ENCODE data around the gene OPRL1.
A peak's percentile ranks its signal among the peaks of the same experiment; 100 is the strongest.
"Not testable (repeated sequence)": the region's sequence is repeated elsewhere in the genome, so short reads cannot be mapped to it uniquely, and the experiment has no call there.

OPRL1 gene

DNA sequence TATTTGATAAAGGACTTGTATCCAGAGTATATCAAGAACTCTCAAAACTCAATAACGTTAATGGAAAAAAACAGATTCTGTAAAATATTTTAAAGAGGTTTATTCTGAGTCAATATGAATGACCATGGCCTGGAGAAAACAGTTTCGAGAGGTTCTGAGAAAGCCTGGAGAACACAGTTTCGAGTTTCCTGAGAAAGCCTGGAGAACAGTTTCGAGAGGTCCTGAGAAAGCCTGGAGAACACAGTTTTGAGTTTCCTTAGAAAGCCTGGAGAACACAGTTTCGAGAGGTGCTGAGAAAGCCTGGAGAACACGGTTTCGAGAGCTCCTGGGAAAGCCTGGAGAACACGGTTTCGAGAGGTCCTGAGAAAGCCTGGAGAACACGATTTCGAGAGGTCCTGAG is 43.0 kb downstream of the OPRL1 start:
- DNase-seq, result not testable (repeated sequence)

DNA sequence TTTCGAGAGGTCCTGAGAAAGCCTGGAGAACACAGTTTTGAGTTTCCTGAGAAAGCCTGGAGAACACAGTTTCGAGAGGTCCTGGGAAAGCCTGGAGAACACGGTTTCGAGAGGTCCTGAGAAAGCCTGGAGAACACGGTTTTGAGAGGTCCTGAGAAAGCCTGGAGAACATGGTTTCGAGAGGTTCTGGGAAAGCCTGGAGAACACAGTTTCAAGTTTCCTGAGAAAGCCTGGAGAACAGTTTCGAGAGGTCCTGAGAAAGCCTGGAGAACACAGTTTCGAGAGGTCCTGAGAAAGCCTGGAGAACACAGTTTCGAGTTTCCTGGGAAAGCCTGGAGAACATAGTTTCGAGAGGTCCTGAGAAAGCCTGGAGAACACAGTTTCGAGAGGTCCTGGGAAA is 43.6 kb downstream of the OPRL1 start:
- not testable (repeated sequence) for DNase-seq

DNA sequence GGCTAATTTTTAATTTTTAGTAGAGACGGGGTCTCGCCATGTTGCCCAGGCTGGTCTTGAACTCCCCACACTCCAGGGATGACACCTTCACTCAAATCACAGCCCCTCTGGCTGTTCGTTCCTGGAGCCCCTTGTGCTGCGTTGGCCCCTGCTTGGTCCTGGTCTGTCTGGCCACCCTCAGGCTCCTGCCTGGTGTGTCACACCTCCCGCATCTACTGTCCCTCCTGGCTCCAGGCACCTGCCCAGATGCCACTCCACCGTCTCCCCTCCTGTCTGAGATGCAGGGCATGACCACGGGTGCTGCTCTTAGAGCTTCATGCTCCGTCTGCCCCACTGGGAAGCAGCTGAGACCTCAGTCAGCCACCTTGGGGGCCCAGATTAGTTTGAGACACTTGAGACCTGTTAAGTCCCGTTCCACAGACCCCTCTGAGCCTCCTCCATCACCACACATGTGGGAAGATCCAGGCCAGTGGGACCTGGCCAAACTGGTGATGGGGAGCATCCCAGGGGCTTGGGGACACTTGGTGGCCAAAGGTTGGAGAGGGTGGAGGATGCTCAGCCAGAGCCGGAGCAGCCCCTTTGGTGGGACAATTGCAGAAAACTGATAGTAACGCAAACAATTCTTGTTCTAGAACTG is 49.4 kb downstream of the OPRL1 start:
- no peak for DNase-seq

DNA sequence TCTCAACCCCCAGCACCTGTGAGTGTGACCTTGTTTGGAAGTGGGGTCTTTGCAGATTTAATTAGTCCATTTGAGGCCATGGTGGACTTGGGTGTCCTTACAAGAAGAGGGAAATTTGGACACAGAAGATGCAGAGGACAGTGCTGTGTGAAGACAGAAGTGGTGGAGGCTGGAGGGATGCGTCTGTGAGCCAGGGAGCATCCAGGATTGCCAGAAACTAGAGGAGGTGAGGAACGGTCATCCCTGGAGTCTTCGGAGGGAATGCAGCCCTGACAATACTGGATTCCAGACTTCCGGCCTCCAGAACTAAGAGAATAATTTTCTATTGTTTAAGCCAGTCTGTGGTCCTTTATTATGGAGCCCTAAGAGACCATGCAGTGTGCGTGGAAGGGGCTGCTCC is 50.4 kb downstream of the OPRL1 start:
- DNase-seq, result no peak

DNA sequence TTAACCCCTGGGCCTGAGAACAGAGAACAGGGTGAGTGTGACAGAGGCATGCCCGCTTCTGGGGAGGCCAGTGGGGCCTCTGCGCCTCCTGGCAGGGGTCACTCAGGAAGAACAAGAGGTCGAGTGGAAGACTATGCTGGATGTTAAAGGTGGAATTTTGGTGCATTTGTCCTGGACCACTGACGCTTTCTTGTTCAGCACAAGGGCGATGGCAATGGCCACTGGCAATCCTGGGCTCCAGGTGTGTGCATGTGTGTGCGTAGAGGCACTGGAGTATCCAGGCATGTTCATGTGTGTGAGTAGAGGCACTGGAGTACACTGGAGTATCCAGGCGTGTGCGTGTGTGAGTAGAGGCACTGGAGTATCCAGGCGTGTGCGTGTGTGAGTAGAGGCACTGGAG is 51.0 kb downstream of the OPRL1 start:
- DNase-seq, result no peak

DNA sequence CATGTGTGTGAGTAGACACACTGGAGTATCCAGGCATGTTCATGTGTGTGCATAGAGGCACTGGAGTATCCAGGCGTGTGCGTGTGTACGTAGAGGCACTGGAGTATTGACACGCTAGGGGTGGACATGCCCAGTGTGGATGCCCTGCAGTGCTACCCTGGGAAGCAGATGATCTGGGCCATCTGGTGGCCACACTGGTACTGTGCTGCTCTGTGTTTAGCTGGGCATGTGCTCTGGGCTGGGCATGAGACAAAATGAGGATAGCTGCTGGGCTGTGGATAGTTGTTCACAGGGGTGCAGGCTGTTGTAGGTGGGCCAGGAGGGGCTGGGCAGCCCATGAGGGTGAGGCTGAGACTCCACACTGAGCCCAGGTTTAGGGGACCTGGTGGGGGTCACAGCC is 51.5 kb downstream of the OPRL1 start:
- peak in 1 of 2 experiments; percentile 24 for DNase-seq

DNA sequence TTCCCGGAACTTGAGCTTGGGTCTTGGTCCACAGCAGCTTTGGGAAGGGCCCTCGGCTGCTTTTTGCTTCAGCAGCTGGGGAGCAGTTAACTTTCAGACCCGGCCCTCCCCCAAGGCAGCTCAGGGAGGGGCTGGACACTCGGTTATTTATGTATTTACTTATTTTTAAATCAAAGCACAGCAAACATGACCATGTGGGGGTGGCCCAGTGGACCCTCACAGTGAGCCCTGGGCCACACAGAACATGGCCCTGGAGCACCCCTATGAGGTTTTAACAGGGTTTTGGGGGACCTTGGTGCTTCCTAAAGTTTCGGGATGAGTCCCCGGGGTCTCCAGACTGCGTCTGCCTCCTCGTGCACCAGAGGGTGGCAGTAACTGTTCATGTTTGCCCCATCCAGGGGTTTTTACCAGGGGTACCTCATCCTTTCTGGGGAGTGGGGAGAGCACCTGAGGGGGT is 54.1 kb downstream of the OPRL1 start:
- DNase-seq, result peak in 1 of 2 experiments; percentile 36

DNA sequence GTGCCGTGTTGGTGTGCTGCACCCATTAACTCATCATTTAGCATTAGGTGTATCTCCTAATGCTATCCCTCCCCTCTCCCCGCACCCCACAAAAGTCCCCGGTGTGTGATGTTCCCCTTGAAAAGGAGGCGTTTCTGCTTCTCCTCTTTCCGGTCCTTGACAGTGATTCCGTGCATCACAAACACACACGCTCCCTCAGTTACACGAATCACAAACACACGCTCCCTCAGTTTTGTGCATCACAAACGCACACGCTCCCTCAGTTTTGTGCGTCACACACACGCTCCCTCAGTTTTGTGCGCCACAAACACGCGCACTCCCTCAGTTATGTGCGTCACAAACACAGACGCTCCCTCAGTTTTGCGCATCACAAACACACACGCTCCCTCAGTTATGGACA is 54.9 kb downstream of the OPRL1 start:
- DNase-seq, result not testable (repeated sequence)

DNA sequence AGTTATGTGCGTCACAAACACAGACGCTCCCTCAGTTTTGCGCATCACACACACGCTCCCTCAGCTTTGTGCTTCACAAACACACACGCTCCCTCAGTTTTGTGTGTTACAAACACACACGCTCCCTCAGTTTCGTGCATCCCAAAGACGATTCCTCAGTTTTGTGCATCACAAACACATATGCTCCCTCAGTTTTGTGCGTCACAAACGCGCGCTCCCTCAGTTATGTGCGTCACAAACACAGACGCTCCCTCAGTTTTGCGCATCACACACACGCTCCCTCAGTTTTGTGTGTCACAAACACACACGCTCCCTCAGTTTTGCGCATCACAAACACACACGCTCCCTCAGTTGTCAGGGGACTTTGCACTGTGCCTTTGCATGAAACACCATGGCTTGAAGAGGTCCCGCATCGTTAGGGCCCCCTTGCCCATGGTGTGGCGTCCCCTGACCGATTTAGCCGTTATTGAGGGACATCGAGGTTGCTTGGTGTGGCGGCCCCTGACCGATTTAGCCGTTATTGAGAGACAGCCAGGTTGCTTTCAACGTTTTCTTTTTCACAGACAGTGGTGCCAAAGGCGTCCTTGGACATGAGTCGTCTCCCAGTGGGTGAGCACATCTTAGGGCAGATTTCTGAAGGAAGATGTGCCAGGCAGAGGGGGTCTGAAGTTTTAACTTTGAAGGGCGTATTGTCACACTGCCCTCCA is 56.3 kb downstream of the OPRL1 start:
- DNase-seq, result no peak

DNA sequence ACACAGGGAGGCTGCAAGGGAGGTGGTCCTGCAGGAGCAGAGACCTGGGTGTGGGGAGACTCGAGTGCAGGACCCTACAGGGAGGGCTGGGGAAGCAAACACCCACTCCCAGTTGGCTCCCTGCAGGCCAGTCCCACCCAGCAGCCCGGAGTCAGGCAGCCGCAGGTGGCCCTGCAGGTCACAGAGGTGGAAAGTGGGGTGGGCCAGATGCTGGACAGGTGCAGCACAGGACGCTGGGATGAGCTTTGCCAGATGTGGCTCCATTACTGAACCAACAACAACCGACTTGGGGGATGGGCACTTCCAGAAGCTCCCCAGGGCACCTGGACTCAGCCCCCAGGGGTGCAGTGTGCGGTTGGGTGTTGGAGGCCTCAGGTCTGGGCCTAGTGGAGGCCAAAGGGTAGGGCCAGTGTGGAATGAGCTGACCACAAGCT is 57.7 kb downstream of the OPRL1 start:
- DNase-seq, result no peak

DNA sequence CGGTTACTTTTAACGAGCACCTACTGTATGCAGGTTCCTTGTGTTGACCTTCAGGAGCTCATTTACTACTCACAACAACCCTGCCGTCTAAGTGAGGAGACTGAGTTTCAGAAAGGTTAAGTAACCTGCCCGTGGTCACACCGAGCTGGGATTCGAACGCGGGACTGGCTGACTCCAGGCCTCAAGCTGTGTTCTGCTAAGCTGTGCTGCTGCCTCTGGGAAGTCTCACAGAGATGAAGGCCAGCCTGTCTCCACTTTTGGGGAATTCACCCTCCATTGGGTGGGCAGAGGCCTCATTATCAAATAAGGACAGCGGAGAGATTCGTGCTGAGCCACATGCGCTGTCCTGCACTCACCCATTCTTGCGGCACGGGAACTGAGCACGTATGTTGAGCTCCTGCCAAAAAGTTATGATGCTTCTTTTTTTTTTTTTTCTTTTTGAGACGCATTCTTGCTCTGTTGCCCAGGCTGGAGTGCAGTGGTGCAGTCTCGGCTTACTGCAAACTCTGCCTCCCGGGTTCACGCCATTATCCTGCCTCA is 58.5 kb downstream of the OPRL1 start:
- DNase-seq, result no peak

DNA sequence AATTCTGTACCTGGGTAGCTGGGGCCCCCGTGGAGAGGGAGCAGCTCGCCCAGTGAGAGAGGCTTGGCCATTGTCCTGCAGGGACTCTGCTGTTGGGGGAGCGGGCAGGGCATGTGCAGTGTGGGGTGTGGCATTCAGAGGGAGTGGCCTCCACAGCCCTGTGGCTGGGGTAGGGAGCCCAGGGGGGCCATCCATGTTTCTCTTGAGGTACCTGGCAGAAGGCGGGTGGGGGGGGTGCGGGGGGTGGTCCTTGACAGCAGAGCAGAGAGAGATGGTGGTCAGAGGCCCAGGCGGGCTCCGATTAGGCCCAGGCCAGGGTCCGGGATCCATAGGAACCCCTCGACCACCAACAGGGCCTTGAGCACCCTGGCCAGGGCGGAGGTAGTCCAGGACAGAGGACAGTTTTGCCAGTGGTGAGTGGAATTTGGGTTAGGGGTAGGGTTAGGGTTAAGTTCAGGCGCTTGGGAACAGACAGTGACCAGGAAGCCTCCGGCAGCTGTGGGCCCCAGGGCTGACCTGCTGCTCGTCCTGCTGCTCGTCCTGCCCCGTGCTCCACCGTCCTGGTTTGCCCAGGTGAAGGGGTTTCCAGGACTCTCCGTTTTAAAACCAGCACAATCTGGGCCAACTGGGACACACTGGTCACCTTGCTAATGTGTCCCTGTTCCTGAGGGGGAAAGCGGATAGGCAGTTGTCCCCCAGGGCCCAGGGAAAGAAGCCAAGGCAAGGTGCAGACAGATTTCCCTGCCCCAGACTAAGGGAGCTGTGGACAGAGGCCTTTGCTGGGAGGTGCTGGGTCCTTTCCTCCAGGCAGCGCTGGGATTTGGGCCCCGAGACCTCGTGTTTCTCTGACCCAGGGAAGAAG is 59.5 kb downstream of the OPRL1 start:
- no peak for DNase-seq

DNA sequence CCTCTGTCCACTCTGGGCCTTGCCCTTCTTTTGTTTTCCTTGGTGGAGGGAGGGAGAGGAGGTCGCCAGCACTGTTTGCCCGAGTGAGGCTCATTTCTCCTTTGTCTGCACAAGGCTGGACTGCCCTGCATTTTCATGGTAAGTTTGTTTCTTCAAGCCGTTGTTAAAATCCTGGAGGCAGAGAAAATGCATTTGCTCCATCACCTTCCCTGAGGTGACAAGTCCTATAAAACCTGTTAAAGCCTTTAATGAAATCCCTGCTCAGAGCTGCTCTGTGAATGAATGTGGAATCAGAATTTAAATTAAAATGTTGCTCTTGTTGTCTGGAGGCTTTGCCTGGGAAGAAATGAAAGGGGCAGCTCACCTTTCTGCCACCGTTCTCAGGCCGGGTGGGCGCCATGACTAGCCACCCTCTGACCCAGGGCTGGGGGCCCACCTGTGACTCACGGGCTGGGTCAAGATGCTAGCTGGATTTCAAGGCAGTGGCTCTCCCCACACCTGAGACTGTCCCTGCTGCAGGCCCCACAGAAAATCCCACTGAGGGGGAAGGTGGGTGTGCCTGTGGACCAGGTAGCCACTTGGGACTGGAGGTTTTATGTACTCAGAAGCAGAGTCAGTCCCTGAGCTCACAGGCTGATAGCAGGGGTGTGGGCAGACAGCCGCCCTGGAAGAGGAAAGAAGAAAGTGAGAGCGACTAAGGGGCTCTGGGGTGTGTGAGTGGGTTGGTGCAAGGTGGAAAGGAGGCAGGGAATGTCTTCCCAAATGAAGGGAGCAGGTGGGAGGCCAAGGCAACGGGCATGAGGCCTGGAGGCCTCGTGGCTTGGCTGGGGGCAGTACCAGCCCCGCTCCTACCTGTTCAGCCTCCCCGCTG is 60.4 kb downstream of the OPRL1 start:
- no peak for DNase-seq

DNA sequence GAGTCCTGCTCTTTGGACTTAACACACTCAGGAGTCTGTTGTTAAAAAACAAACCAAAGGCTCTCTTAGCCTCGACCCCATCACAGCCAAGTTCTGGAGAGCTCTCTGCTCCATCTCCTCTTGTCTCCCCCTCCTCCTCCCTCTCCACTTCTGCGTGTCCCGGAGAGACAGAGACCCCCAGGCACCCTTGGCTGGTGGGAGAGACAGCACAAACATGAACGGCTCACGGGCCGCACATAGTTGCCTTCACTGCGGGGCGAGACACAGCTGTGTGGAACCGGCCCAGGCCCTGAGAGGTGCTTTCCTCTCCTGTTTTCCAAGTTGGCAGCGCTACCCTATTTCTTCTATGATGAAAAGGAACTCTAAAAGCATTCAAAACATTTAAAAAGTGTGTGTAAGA is 61.1 kb downstream of the OPRL1 start:
- DNase-seq, result no peak

DNA sequence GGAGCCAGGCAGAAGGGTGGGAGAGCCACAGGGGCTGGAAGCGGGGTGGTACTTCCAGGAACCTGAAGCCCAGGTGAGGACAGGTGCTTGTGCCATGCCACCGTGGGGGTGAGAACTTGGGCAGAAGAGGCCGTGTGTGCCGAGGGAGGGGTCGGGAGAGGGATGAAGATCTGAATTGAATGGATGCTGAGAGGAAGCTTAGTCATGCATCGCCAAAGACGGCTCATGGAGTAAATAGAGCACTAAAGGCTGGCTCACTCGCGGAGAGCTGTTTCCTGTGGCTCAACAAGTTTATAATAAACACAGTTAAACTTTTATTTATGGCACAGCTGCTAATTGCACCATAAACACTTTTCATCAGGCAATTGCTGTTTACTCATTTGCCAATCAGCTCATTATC is 62.7 kb downstream of the OPRL1 start:
- peak in 1 of 2 experiments; percentile 40 for DNase-seq

DNA sequence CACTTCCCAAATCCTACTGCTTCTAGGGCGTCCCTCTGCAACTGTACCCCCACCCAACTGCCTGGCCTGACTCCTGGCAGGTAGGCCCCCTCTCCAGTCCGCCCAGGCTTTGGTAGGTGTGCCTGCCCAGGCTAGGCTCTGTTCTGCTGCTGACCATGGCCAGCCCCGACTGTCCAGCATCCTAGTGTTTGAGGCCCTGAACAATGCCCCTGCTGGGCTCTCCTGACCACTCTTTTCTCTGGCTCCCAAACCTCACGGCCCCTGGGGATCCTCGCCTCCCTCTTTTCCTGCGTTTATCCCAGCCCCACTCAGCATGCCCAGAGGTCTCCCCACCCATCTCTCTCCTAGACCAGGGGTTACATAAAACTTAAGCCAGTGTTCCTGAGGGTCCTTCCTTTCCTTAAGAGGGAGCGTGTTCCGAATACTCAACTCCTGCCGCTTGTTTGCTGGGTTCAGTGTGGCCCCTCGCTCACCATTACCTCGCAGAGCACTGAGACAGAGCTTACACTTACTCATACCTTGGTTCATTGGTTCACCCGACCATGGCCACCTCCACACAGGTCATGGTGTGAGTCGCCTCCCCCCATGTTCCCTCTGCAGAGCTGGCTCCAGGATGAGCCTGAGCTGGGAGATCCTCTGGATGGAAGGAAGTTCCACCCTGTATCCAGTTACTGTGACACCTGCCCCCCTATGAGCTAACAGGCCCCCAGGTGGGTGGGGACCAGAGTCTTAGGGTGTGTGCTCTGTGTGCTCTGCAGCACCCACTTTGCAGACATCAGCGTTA is 63.3 kb downstream of the OPRL1 start:
- no peak for DNase-seq

DNA sequence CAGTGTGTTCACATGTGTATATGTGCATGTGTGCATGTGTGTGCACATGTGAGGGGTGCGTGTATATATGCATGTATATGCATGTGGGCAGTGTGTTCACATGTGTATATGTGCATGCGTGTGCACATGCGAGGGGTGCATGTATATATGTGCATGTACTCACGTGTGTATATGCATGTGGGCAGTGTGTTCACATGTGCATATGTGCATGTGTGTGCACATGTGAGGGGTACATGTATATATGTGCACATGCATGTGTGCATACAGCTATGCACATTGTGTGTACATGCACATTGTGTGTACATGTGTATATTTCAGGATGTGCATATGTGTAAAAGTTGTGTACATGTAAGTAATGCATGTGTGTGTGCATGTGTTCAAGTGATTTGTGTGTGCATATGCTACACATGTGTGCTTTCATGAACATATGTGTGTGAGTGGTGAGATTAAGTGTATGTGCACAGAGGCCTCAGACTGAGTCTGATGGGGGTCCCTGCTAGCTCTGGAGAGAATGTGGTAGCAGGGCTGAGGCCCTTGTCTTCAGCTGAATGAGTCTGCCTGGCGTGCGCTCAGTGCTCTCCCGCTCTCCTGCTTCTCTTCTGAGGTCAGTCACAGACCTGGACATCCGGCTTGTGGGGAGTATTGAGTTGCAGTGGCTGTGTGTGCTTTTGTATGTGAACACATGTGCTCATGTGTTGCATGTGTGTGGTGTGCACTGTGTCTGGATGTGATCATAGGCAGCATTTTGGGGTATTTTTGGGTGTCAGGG is 64.4 kb downstream of the OPRL1 start:
- no peak for DNase-seq

DNA sequence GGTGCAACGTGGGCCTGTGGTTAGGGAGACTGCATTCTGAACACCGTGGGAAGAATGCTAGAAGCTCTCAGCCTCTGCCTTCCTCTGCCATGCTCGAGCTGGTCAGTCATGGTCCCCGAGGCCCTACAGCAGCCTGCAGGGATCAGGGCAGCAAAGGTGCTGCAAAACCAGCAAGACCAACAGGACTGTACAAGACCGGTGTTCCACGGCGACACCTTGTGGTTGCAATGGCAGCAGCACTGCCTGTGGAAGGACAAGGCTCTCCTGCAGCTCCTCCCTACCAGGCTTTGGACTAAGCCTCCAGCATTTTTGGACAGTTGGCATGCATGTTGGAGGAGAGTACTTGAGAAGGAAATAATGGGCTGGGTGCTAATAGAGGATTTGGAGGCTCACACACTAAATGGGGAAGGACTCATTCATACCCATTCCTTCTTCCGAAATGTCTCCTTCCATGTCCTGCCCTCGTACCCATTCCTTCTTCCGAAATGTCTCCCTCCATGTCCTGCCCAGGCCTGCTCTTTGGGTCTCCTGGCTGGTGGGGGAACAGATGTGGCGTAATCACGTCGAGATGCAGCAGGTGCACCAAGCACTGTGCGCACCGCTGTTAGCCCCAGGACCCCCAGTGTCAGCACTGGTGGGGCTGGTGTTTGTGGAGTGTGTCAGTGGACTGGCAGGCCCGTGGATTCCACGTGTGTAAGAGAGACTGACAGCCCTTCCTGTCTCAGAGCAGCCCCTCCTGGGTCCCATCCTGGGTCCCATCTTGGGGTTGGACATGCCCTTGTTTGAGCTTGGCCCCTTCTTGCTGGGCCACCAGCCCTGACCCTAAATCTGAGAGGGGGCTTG is 65.8 kb downstream of the OPRL1 start:
- no peak for DNase-seq

DNA sequence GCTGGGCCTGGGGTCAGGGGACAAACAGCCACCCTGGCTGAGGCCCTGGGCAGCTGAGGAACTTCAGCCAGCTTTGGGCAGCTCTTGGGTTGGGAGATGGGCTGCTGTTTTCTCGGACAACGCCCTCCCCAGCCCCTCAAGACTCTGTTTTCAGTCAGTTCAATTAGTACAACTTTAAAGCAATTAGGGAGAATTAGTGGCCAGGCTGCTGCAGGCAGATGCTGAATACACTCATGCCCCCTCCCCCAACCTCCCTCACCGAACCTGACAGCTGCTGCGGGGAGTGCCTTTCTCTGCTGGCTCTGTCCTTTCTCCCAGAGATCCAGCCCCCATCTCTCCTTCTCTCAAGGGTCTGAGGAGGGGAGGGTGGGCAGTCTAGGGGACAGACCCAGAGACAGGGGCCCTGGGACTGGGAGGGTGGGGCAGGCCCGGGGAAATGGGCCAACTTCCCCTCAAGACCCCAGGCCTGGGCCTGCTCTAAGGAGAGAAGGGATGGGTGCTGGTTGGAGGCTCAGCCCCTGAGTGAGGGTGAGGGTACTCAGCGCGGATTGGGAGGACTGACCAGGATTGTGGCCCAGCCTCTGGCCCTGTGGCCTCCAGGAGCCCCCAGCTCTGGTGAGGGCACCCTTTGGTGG is 66.5 kb downstream of the OPRL1 start:
- no peak for DNase-seq
